K562 (cell line): ENCODE data around the gene ELP5. TPM values are rescaled to one million over a fixed set of nuclear protein-coding genes. Genes with fewer than 3 reads are reported as not detected.

Experiments used
- CREB1 ChIP-seq, 2 experiments: sonication (generic) in 1 of 2; formaldehyde crosslinking in 1 of 2; IDR thresholded peaks; 2 replicates each; pipeline versions ENCODE4 v1.6.1 to v1.8.0; 2012 to 2022; ENCODE audit warnings: inconsistent platforms in 1 of 2, mild to moderate bottlenecking in 1 of 2, missing genetic modification reagents in 1 of 2, moderate library complexity in 1 of 2
- DPF2 ChIP-seq: fragments of 450-650 bp; IDR thresholded peaks from 2 replicates; pipeline ENCODE4 v1.6.1; 2016
- FOXP4 ChIP-seq: sonication (generic); formaldehyde crosslinking; IDR thresholded peaks from 2 replicates; pipeline ENCODE4 v1.8.0; 2022; ENCODE audit warnings: mild to moderate bottlenecking, missing genetic modification reagents, borderline replicate concordance
- MXI1 ChIP-seq: IDR thresholded peaks from 2 replicates; pipeline ENCODE4 v1.6.1; 2011; ENCODE audit warnings: low read depth, mild to moderate bottlenecking, improper control_type of control experiment, low read length
- ZNF407 ChIP-seq: fragments of 450-650 bp; IDR thresholded peaks from 2 replicates; pipeline ENCODE4 v1.6.1; 2016; ENCODE audit warnings: low read depth
- polyA plus RNA-seq, 8 experiments: library from polyadenylated mRNA; depleted of rRNA in 4 of 8; stranded (reverse) in 5 of 8; unstranded in 3 of 8; fragments of >200 nt; fragmentation: Nextera tagmentation in 2 of 8; fragmentation: Illumina TruSeq in 1 of 8; extraction: Ambion mirVana in 2 of 8; extraction: Trizol in 1 of 8; gene quantifications; 2 replicates each; pipeline versions ENCODE4 v1.2.1 to v1.2.3, GENCODE V29; 2011 to 2014; ENCODE audit warnings: inconsistent platforms in 1 of 8, missing spikeins in 1 of 8
- total RNA-seq, 7 experiments: library from RNA; depleted of rRNA in 6 of 7; stranded (reverse); fragments of >200 nt in 6 of 7; fragmentation: Illumina TruSeq in 2 of 7; extraction: Trizol in 2 of 7; gene quantifications; 2 replicates each; pipeline versions ENCODE4 v1.2.1 to v1.2.3, GENCODE V29; 2011 to 2021; ENCODE audit warnings: low replicate concordance in 1 of 7

The ELP5 gene
- total and polyA plus RNA-seq, 9 of the 15 experiments (the other 6 are each of a cell fraction or from before 2014, with no cell fraction given), result 25.7 to 77.9 (median 52.9) TPM

- TF ChIP-seq FOXP4 (CRISPR knock-in tag) (no peak), CREB1 (IDR thresholded peaks at IDR 0.05) (peak; percentile 28; the same call in 1 of the 2 replicates), CREB1 (CRISPR knock-in tag; IDR thresholded peaks at IDR 0.05) (0 out of 2 replicates have a peak, but pooled peaks have one; percentile 36), MXI1 (peak; percentile 87), DPF2 (0 out of 2 replicates have a peak, but pooled peaks have one; percentile 27), ZNF407 (no peak)
Measured at GRCh38 chr17:7204828-7205461, 47.1 kb upstream of the ELP5 start (continued).
